ENCODE measurements around the gene MRTFA. TPM values are rescaled to one million over a fixed set of nuclear protein-coding genes. Genes with fewer than 3 reads are reported as not detected.

The MRTFA gene
- total and polyA plus RNA-seq, 8 donors = 13.6 to 35.3 (median 24.1) TPM

- Histone ChIP-seq H3K9me3 (no peaks in the 10 kb centered on the region), H3K27me3 (no peaks in the 10 kb centered on the region), H3K36me3 (no peaks in the 10 kb centered on the region), H3K4me3 (no peak overlapping the region), H3K27ac (no peak overlapping the region), H3K4me1 (peaks cover 0 to 6% (median 0%) of the 10 kb centered on the region in 3 donors)
- TF ChIP-seq, protein P1, sequence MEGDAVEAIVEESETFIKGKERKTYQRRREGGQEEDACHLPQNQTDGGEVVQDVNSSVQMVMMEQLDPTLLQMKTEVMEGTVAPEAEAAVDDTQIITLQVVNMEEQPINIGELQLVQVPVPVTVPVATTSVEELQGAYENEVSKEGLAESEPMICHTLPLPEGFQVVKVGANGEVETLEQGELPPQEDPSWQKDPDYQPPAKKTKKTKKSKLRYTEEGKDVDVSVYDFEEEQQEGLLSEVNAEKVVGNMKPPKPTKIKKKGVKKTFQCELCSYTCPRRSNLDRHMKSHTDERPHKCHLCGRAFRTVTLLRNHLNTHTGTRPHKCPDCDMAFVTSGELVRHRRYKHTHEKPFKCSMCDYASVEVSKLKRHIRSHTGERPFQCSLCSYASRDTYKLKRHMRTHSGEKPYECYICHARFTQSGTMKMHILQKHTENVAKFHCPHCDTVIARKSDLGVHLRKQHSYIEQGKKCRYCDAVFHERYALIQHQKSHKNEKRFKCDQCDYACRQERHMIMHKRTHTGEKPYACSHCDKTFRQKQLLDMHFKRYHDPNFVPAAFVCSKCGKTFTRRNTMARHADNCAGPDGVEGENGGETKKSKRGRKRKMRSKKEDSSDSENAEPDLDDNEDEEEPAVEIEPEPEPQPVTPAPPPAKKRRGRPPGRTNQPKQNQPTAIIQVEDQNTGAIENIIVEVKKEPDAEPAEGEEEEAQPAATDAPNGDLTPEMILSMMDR (IDR thresholded peaks at IDR 0.05) = no peak
- intact Hi-C loops (cut with DNase I) = loop anchor here in 1 of 3 donors (10.0 kb wide), 1 partner anchor 118 kb away; no protein-coding TSS in a partner anchor
- FAIRE-seq (no peak), DNase-seq (no peak), ATAC-seq (no peak)
- 84 to 93% methylated on average over 4 of the region's 4 CpGs for WGBS, 2 donors
Measured at GRCh38 chr22:40642316-40642715, 5.8 kb upstream of the MRTFA start.

GRCh38 chr22:40641269-40641668, 4.8 kb upstream of the MRTFA start:
- WGBS, 2 donors = 86 to 93% methylated on average over 6 of the region's 6 CpGs

GRCh38 chr22:40638261-40638660, 1.7 kb upstream of the MRTFA start:
- TF ChIP-seq, protein P1 (IDR thresholded peaks at IDR 0.05) = no peak
- Histone ChIP-seq H3K36me3 (no peaks in the 10 kb centered on the region), H3K4me3 (no peak overlapping the region), H3K9me3 (no peaks in the 10 kb centered on the region), H3K4me1 (peaks cover 0 to 10% (median 4%) of the 10 kb centered on the region in 3 donors), H3K27ac (no peak overlapping the region), H3K27me3 (no peaks in the 10 kb centered on the region)
- DNase-seq (no peak), FAIRE-seq (no peak), ATAC-seq (no peak)
- 94 to 97% methylated on average over 17 of the region's 17 CpGs for WGBS, 2 donors
- intact Hi-C loops (cut with DNase I) = loop anchor here in 1 of 3 donors (10.0 kb wide), 1 partner anchor 113 kb away; no protein-coding TSS in a partner anchor

More at GRCh38 chr22:40641269-40641668, 4.8 kb upstream of the MRTFA start:
- FAIRE-seq = no peak
- no peak overlapping the region for H3K4me3 ChIP-seq
- TF ChIP-seq, protein P1 (IDR thresholded peaks at IDR 0.05) = no peak
- DNase-seq = no peak
- H3K9me3 ChIP-seq = no peaks in the 10 kb centered on the region
- intact Hi-C loops (cut with DNase I) = loop anchor here in 1 of 3 donors (10.0 kb wide), 1 partner anchor 116 kb away; no protein-coding TSS in a partner anchor
- H3K27ac ChIP-seq = no peak overlapping the region
- H3K36me3 ChIP-seq = no peaks in the 10 kb centered on the region
- peaks cover 0 to 6% (median 0%) of the 10 kb centered on the region in 3 donors for H3K4me1 ChIP-seq
- no peak for ATAC-seq
- H3K27me3 ChIP-seq = no peaks in the 10 kb centered on the region

DNA sequence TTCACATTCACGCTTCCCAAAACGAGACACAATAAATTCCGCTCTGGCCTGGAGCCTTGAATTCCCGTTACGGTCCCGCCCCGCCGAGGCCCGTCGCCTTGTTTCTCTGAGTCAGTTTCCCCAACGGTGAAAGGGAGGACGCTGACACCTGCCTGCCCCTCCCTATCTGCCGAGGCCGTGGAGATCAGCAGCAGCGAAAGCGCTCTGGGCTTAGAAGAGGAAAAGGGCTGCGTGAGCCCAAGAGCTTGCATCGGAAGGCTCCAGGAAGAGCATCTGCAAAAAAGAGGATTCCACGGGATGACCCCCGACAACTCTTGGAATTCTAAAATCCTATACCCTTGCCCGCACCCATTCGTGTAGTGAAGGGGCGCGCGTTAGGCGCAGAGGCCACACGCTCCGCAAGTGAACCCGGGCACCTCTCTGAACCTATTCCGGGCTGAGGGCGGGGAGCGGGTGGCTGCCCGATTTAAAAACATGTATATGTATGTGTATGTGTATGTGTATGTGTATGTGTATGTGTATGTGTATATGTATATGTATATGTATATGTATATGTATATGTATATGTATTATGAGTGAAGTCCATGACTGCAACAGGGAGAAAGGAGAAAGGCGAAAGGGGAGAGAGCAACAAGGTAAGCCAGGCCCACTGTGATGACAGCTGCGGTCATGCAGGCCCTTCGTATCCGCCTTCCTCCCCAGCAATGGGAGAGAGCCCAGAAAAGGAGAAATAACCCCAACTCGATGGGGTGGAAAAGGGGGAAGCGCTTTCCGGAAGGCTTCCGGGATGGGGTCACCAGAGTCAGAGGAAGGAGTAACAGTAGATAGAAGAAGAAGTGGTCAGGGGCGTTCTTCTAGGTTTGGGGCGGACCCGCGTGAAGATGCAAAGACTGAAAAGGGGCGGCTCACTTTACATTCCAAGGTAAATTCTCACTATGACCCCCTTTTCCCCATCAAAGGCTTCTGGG, 948 bp upstream of the MRTFA start:
- TF ChIP-seq, protein P1 (IDR thresholded peaks at IDR 0.05) = no peak
- H3K9me3 ChIP-seq = no peaks in the 10 kb centered on the region
- peak overlapping the region; percentile 51 to 98 (median 97) for H3K4me3 ChIP-seq
- FAIRE-seq (no peak), DNase-seq (peak in 4 of 6 donors; percentile 34 to 73 (median 50)), ATAC-seq (peak; percentile 13 to 43 (median 28))
- H3K4me1 ChIP-seq = peaks cover 0 to 10% (median 4%) of the 10 kb centered on the region in 3 donors
- 21 to 24% methylated on average over 46 of the region's 46 CpGs for WGBS, 2 donors
- peak overlapping the region; percentile 78 to 93 (median 83) for H3K27ac ChIP-seq
- no peaks in the 10 kb centered on the region for H3K36me3 ChIP-seq
- H3K27me3 ChIP-seq = no peaks in the 10 kb centered on the region
- intact Hi-C loops (cut with DNase I) = loop anchor here in 1 of 3 donors (10.0 kb wide), 1 partner anchor 113 kb away; no protein-coding TSS in a partner anchor
